ENCODE measurements around the gene SRA1. TPM values are rescaled to one million over a fixed set of nuclear protein-coding genes. Genes with fewer than 3 reads are reported as not detected.

SRA1 gene
- total RNA-seq, 2 donors from 2014 or later, result 24.6 to 27.9 TPM

DNA sequence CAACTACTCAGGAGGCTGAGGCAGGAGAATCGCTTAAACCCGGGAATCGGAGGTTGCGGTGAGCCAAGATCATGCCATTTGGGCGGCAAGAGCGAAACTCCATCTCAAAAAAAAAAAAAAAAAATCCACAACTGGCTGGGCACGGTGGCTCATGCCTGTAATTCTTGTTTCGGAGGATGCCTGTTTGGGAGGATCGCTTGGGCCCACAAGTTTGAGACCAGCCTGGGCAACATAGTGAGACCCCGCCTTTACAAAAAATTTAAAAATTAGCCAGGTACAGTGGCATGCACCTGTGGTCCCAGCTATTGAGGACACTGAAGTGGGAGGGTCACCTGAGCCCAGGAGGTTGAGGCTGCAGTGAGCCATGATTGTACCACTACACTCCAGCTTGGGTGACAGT is 11.7 kb downstream of the SRA1 start:
- H3K27ac ChIP-seq, result no peak overlapping the region
- TF ChIP-seq, protein P1, sequence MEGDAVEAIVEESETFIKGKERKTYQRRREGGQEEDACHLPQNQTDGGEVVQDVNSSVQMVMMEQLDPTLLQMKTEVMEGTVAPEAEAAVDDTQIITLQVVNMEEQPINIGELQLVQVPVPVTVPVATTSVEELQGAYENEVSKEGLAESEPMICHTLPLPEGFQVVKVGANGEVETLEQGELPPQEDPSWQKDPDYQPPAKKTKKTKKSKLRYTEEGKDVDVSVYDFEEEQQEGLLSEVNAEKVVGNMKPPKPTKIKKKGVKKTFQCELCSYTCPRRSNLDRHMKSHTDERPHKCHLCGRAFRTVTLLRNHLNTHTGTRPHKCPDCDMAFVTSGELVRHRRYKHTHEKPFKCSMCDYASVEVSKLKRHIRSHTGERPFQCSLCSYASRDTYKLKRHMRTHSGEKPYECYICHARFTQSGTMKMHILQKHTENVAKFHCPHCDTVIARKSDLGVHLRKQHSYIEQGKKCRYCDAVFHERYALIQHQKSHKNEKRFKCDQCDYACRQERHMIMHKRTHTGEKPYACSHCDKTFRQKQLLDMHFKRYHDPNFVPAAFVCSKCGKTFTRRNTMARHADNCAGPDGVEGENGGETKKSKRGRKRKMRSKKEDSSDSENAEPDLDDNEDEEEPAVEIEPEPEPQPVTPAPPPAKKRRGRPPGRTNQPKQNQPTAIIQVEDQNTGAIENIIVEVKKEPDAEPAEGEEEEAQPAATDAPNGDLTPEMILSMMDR (IDR thresholded peaks at IDR 0.05), result no peak
- no peaks in the 10 kb centered on the region for H3K27me3 ChIP-seq
- no peak overlapping the region for H3K4me3 ChIP-seq
- peaks cover 0 to 39% of the 10 kb centered on the region in 2 donors for H3K4me1 ChIP-seq
- DNase-seq (ENCODE audit: low spot score), result no peak
- no peaks in the 10 kb centered on the region for H3K9me3 ChIP-seq
- peaks cover 55% of the 10 kb centered on the region for H3K36me3 ChIP-seq

DNA sequence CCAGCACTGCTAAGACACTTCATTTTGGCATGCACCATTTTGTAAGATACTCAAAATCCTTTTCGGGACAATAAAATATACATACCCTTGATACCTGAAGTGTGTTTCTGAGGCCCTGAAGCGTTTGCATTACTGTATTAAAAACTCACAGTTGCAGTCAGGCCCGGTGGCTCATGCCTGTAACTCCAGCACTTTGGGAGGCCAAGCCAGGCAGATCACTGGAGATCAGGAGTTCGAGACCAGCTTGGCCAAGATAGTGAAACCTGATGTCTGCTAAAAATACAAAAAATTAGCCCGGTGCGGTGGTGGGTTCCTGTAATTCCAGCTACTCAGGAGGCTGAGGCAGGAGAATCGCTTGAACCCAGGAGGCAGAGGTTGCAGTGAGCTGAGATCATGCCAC is 12.3 kb downstream of the SRA1 start:
- DNase-seq (ENCODE audit: low spot score), result no peak
- TF ChIP-seq, protein P1 (IDR thresholded peaks at IDR 0.05), result no peak
- no peak overlapping the region for H3K4me3 ChIP-seq
- peaks cover 0 to 35% of the 10 kb centered on the region in 2 donors for H3K4me1 ChIP-seq
- H3K36me3 ChIP-seq, result peaks cover 54% of the 10 kb centered on the region
- no peaks in the 10 kb centered on the region for H3K27me3 ChIP-seq
- no peak overlapping the region for H3K27ac ChIP-seq
- no peaks in the 10 kb centered on the region for H3K9me3 ChIP-seq

DNA sequence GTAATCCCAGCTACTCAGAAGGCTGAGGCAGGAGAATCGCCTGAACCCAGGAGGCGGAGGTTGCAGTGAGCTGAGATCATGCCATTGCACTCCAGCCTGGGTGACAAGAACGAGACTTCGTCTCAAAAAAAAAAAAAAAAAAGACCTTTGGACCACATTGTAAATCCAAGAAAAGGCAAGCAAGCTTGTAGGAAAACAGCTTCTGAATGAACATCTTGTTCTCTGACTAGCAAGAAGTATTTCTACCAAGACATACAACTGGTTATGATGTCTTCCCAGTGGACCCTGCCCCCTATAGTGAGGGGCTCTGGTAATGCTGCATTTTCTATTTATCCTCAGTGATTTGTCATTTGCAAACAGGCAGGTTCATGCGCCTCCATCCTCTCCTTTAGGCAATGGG is 14.3 kb downstream of the SRA1 start:
- H3K36me3 ChIP-seq, result peaks cover 64% of the 10 kb centered on the region
- H3K9me3 ChIP-seq, result no peaks in the 10 kb centered on the region
- no peak overlapping the region for H3K27ac ChIP-seq
- H3K4me3 ChIP-seq, result no peak overlapping the region
- H3K4me1 ChIP-seq, result peaks cover 0 to 15% of the 10 kb centered on the region in 2 donors
- no peaks in the 10 kb centered on the region for H3K27me3 ChIP-seq
- TF ChIP-seq, protein P1 (IDR thresholded peaks at IDR 0.05), result no peak
- DNase-seq (ENCODE audit: low spot score), result no peak

DNA sequence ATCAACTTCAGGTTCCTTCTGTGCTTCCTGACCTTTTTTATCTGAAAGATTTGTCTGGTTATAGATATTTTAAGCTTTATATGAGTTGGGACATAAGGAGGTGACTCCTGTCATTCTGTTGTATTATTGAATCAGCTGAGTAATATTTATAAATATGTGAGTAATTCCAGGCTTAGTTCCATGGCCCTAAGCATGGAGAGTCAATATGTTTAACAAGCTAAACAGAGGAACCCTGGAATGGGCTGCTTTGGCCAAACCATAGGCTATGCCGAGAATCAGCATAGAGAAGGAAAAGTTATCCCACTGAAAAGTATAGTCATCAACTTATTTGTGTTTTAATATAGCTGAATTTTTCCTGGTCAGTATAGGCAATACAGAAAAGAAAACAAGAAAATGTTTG is 17.0 kb downstream of the SRA1 start:
- H3K4me1 ChIP-seq, result no peaks in the 10 kb centered on the region
- TF ChIP-seq, protein P1 (IDR thresholded peaks at IDR 0.05), result no peak
- H3K9me3 ChIP-seq, result no peaks in the 10 kb centered on the region
- peaks cover 78% of the 10 kb centered on the region for H3K36me3 ChIP-seq
- H3K27ac ChIP-seq, result no peak overlapping the region
- no peak for DNase-seq (ENCODE audit: low spot score)
- no peaks in the 10 kb centered on the region for H3K27me3 ChIP-seq
- H3K4me3 ChIP-seq, result no peak overlapping the region

DNA sequence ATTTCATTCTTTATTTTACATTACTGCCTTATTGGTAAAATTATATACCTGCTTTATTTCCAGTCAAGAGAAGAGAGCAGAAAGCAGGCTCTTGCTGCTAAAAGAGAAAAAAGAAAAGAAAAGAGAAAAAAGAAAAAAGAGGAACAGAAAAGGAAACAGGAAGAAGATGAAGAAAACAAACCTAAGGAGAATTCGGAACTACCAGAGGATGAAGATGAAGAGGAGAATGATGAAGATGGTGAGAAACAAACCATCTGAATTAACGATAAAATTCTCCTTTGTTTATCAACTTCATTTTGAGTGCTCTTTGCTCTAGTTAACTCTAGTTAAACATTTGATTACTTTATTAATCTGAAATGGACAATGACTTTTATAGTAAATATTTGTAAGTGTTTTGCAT is 33.3 kb downstream of the SRA1 start:
- no peak overlapping the region for H3K4me3 ChIP-seq
- H3K27ac ChIP-seq, result no peak overlapping the region
- no peaks in the 10 kb centered on the region for H3K4me1 ChIP-seq
- no peaks in the 10 kb centered on the region for H3K27me3 ChIP-seq
- no peaks in the 10 kb centered on the region for H3K9me3 ChIP-seq
- TF ChIP-seq, protein P1 (IDR thresholded peaks at IDR 0.05), result no peak
- peaks cover 50% of the 10 kb centered on the region for H3K36me3 ChIP-seq
- DNase-seq (ENCODE audit: low spot score), result no peak

DNA sequence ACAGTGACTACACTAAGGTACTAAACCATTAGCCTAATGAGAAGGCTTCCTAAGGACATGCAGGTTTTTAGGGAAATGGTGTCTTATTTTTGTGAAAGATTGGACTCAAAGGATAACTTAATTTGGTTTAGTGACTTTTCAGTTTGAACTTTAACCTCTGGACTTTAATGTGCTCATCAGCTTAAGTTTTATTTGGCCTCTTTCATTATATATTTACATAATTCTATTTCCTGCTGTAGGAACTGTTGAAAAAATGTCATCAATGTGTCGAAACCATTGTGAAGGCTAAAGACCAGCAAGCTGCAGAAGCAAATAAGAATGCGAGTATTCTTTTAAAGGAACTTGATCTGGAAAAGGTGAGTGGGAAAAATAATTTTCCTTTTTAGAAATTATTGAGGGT is 44.1 kb downstream of the SRA1 start:
- H3K9me3 ChIP-seq, result no peaks in the 10 kb centered on the region
- no peaks in the 10 kb centered on the region for H3K27me3 ChIP-seq
- H3K27ac ChIP-seq, result no peak overlapping the region
- peaks cover 62% of the 10 kb centered on the region for H3K36me3 ChIP-seq
- H3K4me1 ChIP-seq, result no peaks in the 10 kb centered on the region
- H3K4me3 ChIP-seq, result no peak overlapping the region
- no peak for DNase-seq (ENCODE audit: low spot score)
- TF ChIP-seq, protein P1 (IDR thresholded peaks at IDR 0.05), result no peak
